ENCODE data around the gene KIAA1549.
"Not testable (repeated sequence)": the region's sequence is repeated elsewhere in the genome, so short reads cannot be mapped to it uniquely, and the experiment has no call there.

KIAA1549 gene

DNA sequence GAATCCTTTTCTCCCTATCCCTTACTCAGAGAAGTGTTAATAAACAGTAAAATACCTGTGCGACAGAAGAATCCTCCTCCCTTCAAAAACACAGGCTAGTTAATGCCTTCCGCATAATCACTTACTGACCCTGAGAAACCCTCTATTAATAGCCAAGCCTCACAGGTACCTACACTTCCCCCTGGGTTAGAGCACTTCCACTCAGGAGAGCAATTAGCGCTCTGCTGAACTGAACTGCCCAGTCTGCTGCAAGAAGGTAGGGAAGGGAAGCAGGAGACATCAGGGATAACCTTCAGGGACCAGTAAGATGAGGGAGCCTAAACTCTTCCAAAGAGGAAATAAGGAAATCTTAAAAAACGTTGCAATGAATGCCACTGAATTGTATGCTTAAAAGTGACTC is 39.6 kb downstream of the KIAA1549 start:
- no peak for DNase-seq

DNA sequence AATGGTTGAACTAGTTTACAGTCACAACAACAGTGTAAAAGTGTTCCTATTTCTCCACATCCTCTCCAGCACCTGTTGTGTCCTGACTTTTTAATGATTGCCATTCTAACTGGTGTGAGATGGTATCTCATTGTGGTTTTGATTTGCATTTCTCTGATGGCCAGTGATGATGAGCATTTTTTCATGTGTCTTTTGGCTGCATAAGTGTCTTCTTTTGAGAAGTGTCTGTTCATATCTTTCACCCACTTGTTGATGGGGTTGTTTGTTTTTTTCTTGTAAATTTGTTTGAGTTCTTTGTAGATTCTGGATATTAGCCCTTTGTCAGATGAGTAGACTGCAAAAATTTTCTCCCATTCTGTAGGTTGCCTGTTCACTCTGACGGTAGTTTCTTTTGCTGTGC is 40.6 kb downstream of the KIAA1549 start:
- not testable (repeated sequence) for DNase-seq

DNA sequence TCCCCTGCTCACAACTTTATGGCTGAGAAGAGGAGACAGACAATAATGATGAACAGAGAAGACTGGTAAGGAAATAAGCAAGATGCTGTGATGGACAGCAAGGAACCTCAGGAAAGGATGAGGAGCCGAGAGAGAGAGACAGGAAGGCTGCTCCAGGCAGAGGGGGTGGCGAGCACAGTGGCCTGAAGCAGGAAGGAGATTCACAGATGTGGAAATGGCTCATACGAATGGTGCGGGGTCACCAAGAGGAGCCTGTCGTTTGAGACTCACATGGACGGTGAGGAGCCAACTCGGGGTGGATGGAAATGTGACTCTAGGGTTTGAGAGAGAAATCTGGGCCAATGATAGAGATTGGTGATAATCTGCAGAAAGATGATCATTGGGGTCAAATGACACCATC is 43.7 kb downstream of the KIAA1549 start:
- DNase-seq = no peak

DNA sequence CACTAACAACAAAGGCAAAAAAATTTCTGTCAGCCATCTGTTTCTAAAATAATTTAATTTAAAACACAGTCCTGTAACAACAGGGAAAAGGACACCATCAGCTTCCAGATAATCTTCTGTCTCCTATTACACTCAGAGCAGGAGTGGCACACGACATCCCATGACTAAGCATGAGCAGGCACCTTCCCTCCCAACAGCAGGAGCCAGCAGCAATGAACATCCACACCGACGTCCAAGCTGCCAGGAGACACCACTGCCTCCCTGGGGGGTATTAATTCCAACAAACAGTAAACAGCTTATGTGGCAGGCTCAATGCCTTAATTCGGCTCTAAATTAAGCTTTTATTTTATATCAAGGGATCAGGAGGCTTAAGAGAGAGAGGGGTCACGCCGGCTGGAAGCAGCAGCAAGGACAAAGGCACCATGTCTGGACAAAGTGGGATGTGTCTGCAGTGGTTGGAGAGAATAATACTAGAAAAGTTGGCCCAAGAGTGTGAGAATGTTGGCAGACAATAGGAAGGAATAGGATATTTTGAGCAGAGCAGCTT is 45.7 kb downstream of the KIAA1549 start:
- DNase-seq = no peak

DNA sequence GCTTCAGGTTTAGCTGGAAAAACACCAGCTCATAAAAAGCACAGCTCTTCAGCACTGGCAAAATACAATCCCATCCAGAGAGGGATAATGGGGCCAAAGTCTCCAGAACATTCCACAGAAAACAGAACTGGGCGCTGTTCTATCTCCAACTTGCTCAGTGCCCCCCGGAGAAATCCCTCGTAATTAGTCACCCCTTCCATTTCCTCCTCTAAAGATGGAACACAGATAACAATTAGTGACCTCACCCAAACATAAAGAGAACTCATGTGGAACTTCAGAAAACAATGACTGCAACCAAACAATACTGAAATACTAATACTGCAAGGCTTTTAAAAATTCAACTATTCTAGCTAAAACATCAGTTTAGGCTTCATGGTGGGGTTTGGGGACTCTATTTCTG is 46.3 kb downstream of the KIAA1549 start:
- no peak for DNase-seq

DNA sequence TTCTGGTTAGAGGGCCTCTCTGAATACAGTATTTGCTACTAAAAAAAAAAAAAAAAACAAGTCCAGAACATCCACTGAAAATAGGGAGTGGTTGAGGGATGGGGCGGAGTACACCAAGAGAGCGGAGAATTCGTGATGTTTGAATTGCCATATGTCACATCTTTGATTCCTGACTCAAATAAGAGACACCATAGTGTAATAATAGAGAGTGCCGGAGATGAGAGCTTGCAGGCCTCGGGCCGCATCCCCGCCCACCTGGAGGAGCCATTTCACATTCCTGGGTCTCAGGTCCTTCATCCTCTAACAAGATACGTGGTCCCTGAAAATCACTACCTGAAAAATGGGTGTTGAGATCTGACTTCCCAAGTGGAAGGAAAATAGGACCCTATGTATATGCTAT is 46.8 kb downstream of the KIAA1549 start:
- no peak for DNase-seq

DNA sequence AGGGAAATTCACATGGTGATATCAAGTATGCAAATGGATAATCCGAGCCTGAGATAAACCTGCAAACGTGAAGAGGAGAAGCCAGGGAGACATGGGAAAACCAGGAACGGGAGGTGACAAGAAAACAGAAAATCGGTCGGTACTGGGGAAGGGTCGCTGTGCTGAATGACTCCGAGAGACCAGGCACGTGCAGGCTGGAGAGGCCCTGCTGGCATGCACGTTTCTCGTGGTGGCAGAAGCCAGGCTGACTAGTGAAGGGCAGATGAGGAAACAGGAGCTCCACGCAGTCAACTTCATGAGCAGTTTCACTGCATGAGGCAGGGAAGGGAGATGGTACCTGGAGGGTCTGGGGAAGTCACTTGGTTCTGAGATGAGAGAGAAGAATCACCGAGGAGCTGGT is 48.3 kb downstream of the KIAA1549 start:
- DNase-seq = no peak

DNA sequence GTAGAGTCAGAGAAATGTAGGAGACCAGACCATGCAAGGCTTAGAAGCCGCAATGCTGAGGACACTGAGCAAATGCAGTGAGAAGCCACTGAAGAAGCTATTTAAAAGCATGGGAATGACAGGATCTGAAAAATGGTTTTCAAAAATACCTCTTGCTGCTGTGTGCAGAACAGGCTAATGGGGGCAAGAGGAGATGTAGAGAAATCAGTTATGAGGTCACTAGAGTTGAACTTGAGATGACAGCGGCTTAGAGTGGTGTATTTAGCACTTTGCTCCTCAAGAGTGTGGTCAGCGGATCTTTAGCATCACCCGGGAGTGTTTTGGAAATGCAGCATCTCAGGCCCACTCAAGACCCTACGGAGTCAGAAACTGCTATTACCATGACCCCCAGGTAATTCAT is 48.8 kb downstream of the KIAA1549 start:
- DNase-seq = no peak

DNA sequence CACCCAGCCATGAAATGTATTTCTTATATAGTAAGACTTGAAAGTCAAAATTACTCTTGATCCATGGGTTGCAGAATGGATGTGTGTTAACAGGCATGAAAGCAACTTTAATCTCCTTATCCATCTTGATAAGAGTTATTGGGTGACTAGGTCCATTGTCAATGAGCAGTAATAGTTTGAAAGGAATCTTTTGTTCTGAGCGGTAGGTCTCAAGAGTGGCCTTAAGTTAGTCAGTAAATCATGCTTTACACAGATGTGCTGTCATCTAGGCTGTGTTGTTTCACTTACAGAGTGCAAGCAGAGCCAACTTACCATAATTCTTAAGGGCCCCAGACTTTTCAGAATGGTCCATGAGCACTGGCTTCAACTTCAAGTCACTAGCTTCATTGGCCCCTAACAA is 51.2 kb downstream of the KIAA1549 start:
- no peak for DNase-seq

DNA sequence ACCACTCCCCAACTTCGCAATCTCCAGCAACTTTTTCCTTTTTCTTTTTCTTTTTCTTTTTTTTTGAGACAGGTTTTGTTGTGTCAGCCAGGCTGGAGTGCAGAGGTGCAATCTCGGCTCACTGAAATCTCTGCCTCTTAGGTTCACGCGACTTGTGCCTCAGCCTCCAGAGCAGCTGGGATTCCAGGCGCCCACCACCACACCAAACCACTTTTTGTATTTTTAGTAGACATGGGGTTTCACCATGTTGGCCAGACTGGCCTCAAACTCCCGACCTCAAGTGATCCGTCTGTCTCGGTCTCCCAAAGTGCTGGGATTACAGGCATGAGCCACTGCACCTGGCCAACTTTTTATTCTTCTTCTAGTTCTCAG is 55.0 kb downstream of the KIAA1549 start:
- DNase-seq = no peak

DNA sequence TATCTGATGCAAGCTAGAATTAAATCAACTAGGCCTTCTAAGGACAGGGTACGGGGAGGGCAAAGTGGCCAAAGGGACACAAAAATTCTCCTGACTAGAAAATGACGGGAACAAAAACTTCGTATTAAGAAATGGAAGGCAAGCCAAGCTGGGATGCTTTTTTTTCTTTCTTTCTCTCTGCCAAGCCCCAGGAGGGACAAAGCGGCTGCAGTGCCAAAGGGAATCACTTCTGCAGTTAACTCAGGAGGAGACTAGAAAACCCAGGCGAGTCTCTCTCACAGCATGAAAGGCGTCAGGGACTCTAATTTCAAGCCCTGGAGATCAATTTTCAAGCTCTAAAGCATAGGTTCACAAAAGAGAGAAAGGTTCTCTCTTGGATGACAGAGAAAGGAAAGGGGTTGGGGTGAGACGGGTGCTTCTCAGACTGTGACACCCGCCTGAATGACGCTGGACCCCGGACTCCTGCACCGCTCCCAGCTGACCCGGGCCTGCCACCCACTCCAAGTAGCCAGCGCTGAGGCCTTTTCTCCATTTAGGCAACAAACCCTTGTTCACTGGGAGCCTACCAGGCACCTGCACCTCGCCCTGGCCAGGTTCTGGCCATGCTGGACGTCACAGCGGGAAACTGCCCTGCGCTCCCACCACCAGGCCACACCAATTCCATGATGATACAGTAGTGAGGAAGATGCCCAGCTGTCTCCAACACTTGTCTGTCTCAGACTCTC is 56.5 kb downstream of the KIAA1549 start:
- DNase-seq = no peak

DNA sequence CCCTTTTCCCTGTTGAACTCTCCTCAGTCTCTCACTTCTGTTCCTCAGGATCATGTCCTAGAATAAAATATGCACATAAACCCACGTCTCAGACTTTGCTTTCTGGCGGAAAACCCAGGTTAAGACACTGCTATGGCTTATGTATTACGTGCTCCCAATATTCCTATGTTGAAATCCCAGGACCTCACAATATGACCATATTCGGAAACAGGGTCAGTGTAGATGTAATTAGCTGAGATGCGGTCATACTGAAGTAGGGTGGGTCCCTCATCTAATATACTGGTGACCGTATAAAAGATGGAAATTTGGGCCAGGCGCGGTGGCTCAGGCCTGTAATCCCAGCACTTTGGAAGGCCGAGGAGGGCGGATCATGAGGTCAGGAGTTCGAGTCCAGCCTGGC is 59.9 kb downstream of the KIAA1549 start:
- DNase-seq = no peak

DNA sequence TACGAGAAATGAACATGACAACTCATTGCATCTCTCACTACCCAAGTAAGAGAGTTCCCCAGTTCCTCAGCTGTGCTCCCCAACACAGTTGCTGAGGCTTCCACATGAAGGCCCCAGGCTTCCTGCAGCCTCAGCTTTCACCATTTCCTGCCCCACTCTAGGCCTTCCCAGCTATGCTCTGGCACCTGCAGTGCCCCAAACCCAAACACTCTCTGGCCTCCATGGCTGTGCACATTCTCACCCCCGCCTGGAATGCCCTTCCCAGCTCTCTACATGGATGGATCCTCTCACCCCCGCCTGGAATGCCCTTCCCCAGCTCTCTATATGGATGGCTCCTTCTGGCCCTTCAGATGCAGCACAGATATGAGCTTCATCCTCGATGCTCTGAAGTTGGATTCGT is 61.3 kb downstream of the KIAA1549 start:
- no peak for DNase-seq

DNA sequence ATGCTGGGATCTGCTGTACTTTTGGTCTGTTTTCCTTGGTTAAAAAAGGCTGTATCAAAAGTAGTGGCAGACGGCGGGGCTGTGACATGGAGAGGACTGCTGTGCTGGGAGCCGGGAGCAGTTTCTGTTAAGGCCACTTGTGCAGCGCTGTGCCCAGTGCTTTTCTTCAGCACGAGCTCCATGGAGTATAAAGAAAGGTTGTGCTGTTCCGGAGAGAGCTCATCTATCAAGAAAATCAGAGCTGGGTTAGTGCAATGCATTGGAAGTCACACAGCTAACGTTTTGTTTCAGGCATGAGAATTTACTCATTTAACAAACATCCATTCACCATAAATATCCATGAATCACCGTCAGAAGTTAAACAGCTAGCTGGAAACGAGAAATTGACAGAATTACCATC is 62.0 kb downstream of the KIAA1549 start:
- DNase-seq = no peak

DNA sequence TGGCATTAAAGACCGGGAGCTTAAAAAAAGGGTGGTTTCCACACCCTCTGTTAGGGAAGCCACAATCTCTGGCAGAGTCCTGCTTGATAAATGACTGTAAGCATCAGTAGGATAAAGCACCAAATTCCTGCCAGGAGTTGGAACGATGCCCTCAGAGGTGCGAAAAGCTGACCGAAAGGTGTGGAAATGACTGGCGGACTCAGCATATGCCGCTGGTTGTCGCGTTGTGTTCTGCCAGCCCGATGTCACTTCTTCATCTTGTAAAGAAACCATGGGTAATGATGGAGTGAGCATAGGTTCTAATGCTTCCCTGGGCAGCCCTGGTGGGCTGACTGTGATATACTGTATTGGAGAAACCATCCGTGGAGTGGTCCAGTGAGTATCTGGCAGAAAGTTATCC is 62.4 kb downstream of the KIAA1549 start:
- no peak for DNase-seq

DNA sequence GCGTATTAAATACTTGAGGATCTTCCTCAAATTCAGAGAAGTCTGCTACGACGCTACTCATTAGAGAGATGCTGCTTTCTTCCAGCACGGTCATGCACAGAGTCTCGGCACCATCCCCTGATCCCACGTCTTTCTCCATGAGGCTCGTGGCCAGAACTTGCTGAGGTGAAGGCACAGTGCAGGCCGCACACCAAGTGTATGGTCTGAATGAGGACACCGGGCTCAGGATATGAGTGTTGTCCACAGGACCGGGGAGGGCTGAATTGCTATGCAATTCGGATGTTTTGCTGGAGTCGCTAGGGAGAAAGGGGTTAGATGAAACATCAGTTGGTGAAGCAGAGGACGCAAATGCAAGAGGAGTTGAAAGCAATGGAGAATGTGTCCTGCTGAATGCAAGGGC is 63.0 kb downstream of the KIAA1549 start:
- DNase-seq = no peak

DNA sequence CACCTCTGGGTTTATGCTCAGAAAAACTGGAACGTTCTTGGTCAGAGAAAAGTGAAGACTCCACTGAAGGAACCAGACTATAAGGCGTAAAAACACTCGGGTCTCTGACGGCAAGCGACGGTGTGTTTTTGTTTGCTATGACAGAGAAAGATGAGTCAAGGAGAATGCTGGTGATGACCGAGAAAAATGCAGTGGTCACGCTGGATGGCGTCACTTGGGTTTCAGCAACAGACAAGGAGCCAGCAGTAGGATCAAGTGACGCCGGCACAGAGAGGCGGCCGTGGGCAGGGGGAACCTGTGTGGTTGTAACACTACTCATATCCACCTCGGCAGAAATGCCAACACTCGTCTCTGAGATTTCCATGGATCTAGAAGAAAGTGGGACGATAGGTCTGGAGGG is 63.4 kb downstream of the KIAA1549 start:
- no peak for DNase-seq

DNA sequence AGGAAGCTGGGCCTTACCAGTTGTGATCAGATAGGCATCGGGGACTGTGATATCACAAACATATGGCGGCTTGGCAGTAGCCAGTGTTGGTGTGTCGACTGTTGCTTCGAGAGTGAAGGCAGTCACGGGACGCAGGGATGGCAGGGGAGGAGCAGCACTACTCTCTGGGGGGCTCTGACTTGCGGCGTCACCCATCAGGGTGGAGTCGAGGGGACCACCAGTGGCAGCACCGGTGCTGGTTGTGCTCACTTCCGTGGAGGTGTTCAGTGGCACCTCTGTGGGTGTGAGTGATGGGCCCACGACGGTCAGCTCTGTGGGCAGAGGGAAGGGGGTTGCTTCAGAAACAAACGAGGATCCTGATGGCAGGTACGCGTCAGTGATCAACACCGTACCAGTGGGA is 64.5 kb downstream of the KIAA1549 start:
- DNase-seq = no peak

DNA sequence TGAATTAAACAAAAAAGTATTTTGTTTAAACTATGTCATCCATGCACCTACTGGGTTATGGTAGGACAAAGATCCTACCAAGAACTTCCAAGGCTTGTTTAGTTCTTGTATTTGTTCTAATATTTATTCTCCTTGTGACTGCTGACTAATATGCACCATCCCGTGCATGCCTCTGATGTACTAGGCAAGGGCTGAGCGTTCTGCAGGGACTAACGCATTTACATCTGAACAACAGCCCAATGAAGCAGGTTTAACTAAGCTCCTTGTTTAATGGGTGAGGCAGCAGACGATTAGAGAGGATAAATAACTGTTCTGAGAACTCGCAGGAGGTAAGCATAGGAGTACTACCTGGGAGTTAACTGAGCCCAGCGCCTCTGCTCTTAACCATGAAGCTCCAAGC is 64.9 kb downstream of the KIAA1549 start:
- DNase-seq = no peak

DNA sequence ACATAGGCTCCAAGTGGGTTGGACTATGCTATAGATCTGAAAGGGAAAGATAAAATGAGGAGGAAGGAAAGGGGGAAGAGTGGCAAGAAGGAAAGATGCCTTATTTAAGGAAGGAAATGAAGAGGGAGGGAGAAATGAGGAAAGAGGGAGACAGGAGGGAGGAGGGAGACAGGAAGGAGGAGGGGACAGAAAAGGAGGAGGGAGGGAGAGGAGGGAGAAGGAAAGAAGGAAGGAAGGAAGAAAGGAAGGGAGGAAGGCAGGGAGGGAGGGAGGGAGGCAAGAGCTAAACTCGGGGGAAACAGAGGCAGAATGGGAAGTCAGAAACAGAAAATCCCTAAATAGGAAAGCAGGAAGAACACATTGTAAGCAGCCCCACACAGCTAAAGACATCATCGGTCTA is 67.4 kb downstream of the KIAA1549 start:
- DNase-seq = no peak

DNA sequence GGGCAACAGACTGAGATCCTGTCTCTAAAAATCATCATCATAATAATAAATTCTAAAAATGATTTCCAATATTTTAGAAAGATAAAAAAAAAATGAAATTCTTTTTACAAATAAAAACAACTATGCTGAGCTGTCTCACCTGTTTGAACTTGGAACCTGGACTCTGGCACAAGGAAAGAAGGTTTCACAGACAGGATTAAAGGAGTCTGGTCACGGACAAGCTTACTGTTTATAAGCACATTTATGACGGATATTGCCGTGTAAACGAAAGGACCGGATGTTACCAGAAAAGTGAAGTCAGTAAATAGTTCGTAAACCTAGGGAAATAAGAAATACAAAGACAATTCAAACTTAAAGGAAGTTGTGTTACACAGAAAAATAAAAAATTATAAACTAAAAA is 70.2 kb downstream of the KIAA1549 start:
- no peak for DNase-seq

DNA sequence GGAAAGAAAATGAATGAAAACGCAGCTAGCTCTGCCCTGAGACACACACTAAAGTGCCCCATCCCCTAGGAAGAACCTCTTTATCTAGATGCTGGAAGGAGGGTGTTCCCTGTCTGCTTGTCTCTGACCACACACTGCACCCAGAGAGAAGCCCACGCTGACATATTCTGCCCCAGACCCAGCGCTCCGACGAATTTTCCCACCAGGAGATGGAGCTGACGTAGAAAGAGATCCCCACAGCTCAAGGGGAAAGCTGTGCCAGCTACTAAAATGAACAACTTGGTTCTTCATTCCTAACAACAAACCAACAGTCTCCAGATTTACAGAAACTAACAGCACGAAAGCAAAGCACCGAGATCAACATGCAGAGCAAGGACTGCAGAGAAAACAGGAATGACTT is 73.3 kb downstream of the KIAA1549 start:
- DNase-seq = no peak

DNA sequence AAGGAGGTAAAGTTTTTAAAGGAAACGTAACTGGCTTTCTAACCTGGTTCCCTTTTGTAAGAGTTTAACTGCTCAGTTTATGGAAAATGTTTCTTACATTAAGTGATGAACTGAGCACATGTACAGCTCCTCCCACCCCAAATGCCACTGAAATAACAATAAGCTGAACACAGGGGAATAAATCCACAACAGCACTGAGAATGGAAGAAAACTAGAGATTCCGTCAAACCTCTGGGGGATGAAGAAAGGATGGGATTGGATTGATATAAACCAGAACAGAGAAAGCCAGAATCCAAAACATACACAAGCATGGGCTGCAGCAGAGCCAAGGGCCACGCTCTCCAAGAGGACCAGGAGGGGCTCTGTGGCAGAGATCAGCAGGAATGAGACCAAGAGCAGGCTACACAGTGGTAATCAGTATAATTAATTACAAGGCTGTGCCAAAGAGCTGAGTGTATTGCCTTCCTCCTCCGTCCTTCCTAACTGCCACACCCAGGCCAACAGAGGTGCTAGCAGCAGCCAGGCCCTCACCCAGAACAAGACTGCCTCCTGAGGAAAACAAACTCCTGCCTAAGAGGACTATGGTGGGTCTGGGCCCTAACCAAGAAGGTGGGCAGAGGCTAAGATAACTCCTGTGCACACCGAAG is 73.9 kb downstream of the KIAA1549 start:
- DNase-seq = no peak

DNA sequence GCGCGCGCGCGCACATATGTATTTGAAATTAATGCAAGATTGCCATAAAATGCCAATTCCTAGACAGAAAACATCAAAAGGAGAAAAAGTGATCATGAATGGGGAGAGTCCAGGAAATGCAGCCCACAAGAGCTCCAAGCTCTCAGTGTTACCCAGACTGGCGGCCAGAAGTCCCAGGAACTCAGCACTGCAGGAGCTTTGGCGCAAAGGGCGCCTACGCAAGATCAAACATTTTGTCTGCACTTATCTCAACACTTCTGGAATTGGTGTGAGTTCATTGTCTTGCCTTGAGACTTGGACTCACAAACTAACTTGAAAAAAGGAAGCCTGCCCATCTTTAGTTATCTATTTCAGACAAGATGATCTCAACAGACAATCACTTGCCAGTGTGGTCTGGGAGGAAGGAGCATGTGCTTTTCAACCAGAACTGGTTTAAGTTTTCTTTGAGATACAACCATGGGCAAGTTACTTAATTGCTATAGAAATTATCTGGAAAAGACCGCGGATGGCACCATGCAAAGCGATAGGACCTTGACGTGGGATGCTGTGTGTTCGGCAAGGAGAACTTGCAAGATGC is 77.2 kb downstream of the KIAA1549 start:
- DNase-seq = no peak

All from inflammatory macrophage (primary cell).